GM18498 (cell line): ENCODE results near the gene EXOC2.
"Not testable (repeated sequence)": the region's sequence is repeated elsewhere in the genome, so short reads cannot be mapped to it uniquely, and the experiment has no call there.

Source experiments
- ATAC-seq: cut with Tn5 transposase; IDR thresholded peaks from one replicate; pipeline ENCODE4 v1.9.1; 2021; ENCODE audit warnings: mild to moderate bottlenecking, moderate library complexity; ENCODE audit not compliant: unreplicated experiment

Gene EXOC2

DNA sequence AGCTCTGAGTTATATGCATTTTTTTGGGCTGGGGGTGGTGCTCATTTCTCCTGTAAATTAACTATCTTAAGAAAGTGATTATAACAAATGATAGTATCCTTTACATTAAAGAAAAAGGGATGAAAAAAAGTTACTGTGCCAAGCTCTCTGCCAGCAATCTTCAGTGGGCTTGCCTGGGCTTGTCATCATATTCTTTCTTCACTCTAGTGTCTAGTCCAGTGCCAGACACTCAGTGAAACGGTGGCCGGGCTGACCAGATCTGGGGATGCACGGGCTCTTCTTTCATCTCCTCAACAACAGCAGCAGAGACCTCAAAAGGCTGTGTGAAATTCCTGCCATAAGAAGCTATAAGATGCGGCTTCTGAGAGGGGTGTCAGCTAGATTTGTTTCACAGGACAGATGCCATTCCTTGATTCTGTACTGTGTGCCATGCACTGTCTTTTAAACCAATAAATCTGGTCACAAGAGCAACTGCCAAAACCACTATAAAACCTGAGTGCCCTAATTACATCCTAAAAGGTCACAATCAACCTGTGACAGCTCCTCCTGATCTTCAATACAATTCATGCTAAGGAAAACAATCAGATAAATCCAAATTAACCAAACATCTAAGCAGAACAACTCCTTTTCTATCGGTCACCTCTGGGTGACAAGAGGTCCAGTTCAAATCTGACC, 12.1 kb downstream of the EXOC2 start:
- no peak for ATAC-seq

GRCh38 chr6:680251-680650, 12.7 kb downstream of the EXOC2 start:
- no peak for ATAC-seq

DNA sequence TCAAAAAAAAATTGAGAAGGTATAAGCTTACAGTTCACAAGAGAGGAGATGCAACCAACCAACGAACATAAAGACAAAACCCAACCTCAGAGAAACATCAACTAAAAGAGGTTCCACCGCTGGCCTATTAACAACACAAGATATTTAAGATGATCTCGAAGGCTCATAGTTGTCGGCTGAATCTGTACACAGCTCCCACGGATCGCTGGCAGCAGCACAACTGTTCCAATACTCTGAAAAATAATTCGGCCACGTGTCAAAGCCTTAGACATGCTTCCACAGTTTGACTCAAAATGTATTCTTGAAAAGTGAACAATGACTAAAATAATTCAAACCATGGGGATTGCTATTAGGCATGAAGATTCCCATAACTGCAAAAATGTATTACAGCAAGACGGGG, 13.7 kb downstream of the EXOC2 start:
- ATAC-seq = no peak

DNA sequence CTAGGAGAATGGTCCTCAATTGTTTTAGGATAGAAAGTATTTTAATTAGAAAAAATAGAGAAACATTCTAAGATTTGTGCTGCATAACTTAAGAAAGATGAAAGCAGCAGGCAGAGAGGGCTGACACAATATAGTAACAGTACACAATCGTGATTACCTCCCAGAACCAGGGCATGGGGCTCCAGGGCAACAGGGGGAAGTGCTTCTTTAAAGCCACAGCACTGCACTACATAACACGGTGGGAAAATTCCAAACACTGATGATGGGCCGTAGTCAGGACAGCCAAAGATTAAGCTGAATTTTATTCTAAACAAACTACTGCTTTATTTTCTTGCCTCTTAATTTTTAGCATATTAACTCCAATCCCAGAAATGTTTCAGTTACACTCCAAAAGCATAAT, 14.4 kb downstream of the EXOC2 start:
- ATAC-seq = no peak

DNA sequence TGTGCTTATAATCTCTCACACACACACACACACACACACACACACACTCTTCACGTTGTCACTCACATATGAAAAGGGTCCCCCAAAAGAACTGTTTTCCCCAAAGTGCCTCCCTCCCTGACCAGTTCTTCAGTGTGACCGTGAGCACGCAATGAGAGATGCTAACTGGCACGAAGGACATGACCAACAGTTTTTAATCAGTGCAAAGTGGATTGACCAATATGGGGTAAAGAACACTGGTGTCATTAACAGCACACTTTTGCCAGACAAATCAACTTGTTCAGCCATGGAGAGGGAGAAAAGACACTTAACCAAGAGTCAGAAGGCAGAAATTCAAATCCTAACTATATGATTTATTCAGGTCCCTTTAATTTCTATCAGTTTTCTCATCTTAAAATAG, 15.0 kb downstream of the EXOC2 start:
- no peak for ATAC-seq

GRCh38 chr6:674956-675355, 18.0 kb downstream of the EXOC2 start:
- ATAC-seq = no peak

DNA sequence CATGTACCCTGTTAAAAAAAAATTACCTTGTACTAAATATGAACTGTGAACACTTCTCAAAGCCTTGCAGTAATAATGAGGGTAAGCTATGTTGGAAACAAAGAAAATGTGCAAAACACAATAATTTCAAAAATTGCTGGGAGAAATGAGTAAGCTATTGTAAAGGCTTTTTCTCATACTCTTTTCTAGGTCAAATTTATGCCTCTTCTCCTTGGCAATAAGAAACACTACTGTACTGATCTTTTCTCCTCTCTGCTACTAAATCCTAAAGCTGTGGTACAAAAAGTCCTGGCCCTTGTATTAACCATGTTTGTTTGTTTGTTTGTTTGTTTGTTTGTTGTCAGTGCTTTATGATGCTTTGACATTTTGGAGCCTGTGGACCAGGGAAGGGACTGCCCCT, 18.5 kb downstream of the EXOC2 start:
- no peak for ATAC-seq

- ATAC-seq = no peak
Measured at GRCh38 chr6:667253-667927, 25.5 kb downstream of the EXOC2 start.

DNA sequence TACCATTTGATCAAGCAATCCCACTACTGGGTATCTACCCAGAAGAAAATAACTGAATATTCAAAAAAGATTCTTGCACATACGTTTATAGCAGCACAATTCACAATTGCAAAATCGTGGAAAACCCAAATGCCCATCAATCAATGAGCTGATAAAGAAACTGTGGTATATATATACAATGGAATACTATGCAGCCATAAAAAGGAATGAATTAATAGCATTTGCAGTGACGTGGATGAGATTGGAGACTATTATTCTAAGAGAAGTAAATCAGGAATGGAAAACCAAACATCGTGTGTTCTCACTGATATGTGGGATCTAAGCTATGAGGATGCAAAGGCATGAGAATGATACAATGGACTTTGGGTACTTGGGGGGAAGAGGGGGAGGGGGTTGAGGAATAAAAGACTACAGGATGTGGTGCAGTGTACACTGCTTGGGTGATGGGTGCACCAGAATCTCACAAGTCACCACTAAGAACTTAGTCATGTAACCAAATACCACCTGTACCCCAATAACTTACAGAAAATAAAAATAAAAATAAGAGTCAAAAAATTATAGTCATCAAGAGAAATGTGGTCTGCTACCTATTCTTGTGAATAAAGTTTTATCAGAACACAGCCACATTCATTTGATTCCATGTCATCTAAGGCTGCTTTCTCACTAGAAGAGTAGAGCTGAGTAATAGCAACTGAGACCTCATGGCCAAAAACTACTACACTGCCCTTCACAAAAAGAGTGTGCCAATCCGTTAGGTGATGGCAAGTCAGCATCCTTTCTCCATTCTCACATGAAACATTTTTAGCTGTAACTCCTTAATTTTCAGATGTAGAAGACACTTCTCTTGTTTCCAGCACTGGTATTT, 27.3 kb downstream of the EXOC2 start:
- no peak for ATAC-seq

DNA sequence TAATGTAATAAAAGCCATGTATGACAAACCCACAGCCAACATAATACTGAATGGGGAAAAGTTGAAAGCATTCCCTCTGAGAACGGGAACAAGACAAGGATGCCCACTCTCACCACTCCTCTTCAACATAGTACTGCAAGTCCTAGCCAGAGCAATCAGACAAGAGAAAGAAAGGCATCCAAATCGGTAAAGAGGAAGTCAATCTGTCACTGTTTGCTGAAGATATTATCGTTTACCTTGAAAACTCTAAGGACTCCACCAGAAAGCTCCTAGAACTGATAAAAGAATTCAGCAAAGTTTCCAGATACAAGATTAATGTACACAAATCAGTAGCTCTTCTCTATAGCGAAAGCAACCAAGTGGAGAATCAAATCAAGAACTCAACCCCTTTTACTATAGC, 29.2 kb downstream of the EXOC2 start:
- not testable (repeated sequence) for ATAC-seq

GRCh38 chr6:659716-660581, 33.0 kb downstream of the EXOC2 start:
- no peak for ATAC-seq

GRCh38 chr6:658244-658643, 34.7 kb downstream of the EXOC2 start:
- no peak for ATAC-seq

DNA sequence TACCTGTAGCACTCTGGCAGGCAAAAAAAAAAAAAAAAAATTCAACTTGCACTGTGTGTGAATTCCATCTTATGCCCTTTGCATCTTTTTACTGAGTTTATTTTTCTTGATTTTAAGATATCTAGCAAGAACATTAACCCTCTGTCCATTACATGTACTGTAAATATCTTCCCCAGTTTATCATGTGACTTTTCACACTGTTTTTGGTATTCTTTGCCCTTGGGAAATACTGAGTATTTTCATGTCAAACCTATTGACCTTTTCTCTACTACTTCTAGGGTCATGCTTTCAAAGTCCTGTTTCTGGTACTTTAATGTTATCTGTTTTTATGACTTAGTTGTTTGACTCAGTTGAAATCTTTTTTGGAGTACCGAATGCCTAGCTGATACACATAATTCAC, 35.2 kb downstream of the EXOC2 start:
- ATAC-seq = no peak

- ATAC-seq = no peak
Measured at GRCh38 chr6:656460-657252, 36.3 kb downstream of the EXOC2 start, which contains the start of gene HUS1B. Gene HUS1B, minus strand, starts transcription at chr6:657100. Its CDS starts 156 bp downstream, at chr6:656944.

DNA sequence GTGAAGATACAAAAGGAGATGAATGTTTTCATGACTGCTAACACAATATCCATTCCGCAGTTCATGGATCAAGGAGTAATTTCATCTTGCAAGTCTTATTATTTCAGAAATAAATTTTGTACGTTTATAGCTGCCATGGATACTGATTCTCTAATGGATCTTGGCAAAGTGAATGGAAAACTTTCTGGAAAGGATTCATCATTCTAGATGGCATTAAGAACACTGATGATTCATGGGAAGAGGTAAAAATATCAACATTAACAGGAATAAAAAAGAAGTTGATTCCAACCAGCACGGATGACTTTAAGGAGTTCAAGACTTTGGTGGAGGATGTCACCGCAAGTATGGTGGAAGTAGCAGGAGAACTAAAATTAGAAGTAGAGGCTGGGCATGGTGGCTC, 38.8 kb downstream of the EXOC2 start:
- no peak for ATAC-seq

- no peak for ATAC-seq
Measured at GRCh38 chr6:652865-653264, 40.1 kb downstream of the EXOC2 start.

- ATAC-seq = no peak
Measured at GRCh38 chr6:650098-650497, 42.8 kb downstream of the EXOC2 start.

GRCh38 chr6:642805-643204, 50.1 kb downstream of the EXOC2 start:
- ATAC-seq = no peak

DNA sequence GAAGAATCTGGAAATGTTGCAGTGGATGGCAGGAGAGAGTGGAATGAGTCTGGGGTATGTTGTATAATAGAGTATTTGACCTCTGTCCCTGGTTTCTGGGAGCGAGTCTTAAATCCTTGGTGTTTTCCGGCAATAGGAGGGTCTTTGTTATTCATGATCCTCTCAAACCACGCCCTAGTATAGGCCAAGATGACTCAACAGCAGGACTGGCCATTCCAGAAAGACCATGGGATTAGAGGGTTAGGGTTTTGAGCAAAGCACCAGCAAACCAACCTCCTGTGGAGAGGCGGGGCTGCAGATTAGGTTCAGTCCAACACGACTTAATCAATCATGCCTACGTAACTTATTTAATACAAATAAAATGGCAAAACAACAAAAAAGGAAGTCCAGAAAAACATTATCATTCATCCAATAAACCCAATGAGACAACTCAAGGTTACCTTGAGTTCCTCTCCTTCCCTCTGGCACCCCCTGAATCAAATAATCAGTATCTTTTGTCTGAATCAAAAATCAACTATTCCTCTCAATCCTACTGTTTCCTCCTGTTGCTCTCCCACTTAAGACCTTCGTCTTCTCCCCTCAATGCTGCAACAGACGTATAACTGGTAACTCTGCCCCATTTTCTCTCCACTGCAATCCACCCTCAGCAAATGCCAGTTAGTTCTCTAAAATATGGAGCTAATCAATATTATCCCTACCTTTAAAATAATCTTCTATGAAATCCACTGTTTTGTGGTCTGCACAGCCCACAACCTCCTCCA, 51.5 kb downstream of the EXOC2 start:
- ATAC-seq = no peak
